Measurements from ENCODE around the gene HYCC1.

- TF ChIP-seq EZH2 (IDR thresholded peaks at IDR 0.05; ENCODE audit: borderline replicate concordance, low read depth, low read length) (no peak), SFPQ (IDR thresholded peaks at IDR 0.05; ENCODE audit: low read depth, low read length) (no peak), RUNX1 (IDR thresholded peaks at IDR 0.05; ENCODE audit: low read depth) (no peak), NR3C1 (CRISPR knock-in tag; IDR thresholded peaks at IDR 0.05) (no peak)
- TF ChIP-seq, protein P1, sequence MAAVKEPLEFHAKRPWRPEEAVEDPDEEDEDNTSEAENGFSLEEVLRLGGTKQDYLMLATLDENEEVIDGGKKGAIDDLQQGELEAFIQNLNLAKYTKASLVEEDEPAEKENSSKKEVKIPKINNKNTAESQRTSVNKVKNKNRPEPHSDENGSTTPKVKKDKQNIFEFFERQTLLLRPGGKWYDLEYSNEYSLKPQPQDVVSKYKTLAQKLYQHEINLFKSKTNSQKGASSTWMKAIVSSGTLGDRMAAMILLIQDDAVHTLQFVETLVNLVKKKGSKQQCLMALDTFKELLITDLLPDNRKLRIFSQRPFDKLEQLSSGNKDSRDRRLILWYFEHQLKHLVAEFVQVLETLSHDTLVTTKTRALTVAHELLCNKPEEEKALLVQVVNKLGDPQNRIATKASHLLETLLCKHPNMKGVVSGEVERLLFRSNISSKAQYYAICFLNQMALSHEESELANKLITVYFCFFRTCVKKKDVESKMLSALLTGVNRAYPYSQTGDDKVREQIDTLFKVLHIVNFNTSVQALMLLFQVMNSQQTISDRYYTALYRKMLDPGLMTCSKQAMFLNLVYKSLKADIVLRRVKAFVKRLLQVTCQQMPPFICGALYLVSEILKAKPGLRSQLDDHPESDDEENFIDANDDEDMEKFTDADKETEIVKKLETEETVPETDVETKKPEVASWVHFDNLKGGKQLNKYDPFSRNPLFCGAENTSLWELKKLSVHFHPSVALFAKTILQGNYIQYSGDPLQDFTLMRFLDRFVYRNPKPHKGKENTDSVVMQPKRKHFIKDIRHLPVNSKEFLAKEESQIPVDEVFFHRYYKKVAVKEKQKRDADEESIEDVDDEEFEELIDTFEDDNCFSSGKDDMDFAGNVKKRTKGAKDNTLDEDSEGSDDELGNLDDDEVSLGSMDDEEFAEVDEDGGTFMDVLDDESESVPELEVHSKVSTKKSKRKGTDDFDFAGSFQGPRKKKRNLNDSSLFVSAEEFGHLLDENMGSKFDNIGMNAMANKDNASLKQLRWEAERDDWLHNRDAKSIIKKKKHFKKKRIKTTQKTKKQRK (IDR thresholded peaks at IDR 0.05; ENCODE audit: borderline replicate concordance, low read depth, low read length): no peak
Measured at GRCh38 chr7:22990588-22990949, 23.4 kb downstream of the HYCC1 start.

Data from K562 (cell line).